ENCODE measurements around the gene RANGRF. TPM values are rescaled to one million over a fixed set of nuclear protein-coding genes. Genes with fewer than 3 reads are reported as not detected.

RANGRF gene
- polyA plus RNA-seq, 6 donors from 2014 or later = 65.8 to 110 (median 79.7) TPM

- no peaks in the 10 kb centered on the region for H3K27me3 Mint-ChIP-seq
- DNase-seq (no peak), ATAC-seq (ENCODE audit: low read depth in 2 of 2) (no peak)
- no peak overlapping the region for H3K4me3 Mint-ChIP-seq
- no peaks in the 10 kb centered on the region for H3K9me3 Mint-ChIP-seq
- H3K27ac Mint-ChIP-seq = no peak overlapping the region
- peaks cover 13 to 23% of the 10 kb centered on the region in 2 donors for H3K36me3 Mint-ChIP-seq
- no peaks in the 10 kb centered on the region for H3K4me1 Mint-ChIP-seq
Observed at GRCh38 chr17:8264320-8264719, 24.1 kb upstream of the RANGRF start.

GRCh38 chr17:8264836-8265542 lies 23.5 kb upstream of the RANGRF start:
- Mint-ChIP-seq H3K9me3 (no peaks in the 10 kb centered on the region), H3K4me3 (no peak overlapping the region), H3K27me3 (no peaks in the 10 kb centered on the region), H3K27ac (peak overlapping the region in 1 of 6 donors; percentile 60), H3K36me3 (peaks cover 13 to 23% of the 10 kb centered on the region in 2 donors), H3K4me1 (no peaks in the 10 kb centered on the region)
- no peak for DNase-seq
- ATAC-seq (ENCODE audit: low read depth in 2 of 2) = no peak

- peak overlapping the region in 1 of 8 donors; percentile 63 for H3K4me3 Mint-ChIP-seq
Observed at GRCh38 chr17:8266648-8267479, 21.6 kb upstream of the RANGRF start.

GRCh38 chr17:8267480-8268147 lies 20.9 kb upstream of the RANGRF start:
- Mint-ChIP-seq H3K27ac (no peak overlapping the region), H3K36me3 (peaks cover 4 to 17% of the 10 kb centered on the region in 2 donors), H3K4me3 (no peak overlapping the region), H3K4me1 (peaks cover 0 to 3% (median 0%) of the 10 kb centered on the region in 3 donors), H3K9me3 (no peaks in the 10 kb centered on the region), H3K27me3 (no peaks in the 10 kb centered on the region)
- DNase-seq = no peak
- ATAC-seq (ENCODE audit: low read depth in 2 of 2) = no peak

More at GRCh38 chr17:8266648-8267479, 21.6 kb upstream of the RANGRF start:
- H3K36me3 Mint-ChIP-seq = peaks cover 8 to 17% of the 10 kb centered on the region in 2 donors
- no peaks in the 10 kb centered on the region for H3K27me3 Mint-ChIP-seq
- H3K9me3 Mint-ChIP-seq = no peaks in the 10 kb centered on the region
- H3K27ac Mint-ChIP-seq = peak overlapping the region in 1 of 6 donors; percentile 69
- ATAC-seq (ENCODE audit: low read depth in 2 of 2) = no peak
- no peak for DNase-seq
- peaks cover 0 to 3% (median 0%) of the 10 kb centered on the region in 3 donors for H3K4me1 Mint-ChIP-seq

- no peaks in the 10 kb centered on the region for H3K9me3 Mint-ChIP-seq
- H3K27ac Mint-ChIP-seq = no peak overlapping the region
Observed at GRCh38 chr17:8268550-8269298, 19.7 kb upstream of the RANGRF start.

GRCh38 chr17:8272421-8272820 lies 16.0 kb upstream of the RANGRF start:
- Mint-ChIP-seq H3K27me3 (no peaks in the 10 kb centered on the region), H3K4me3 (no peak overlapping the region), H3K36me3 (no peaks in the 10 kb centered on the region), H3K9me3 (no peaks in the 10 kb centered on the region), H3K4me1 (peaks cover 0 to 8% (median 0%) of the 10 kb centered on the region in 3 donors), H3K27ac (no peak overlapping the region)
- ATAC-seq (ENCODE audit: low read depth in 2 of 2) (no peak), DNase-seq (no peak)

More at GRCh38 chr17:8268550-8269298, 19.7 kb upstream of the RANGRF start:
- Mint-ChIP-seq H3K4me1 (peaks cover 0 to 3% (median 0%) of the 10 kb centered on the region in 3 donors), H3K36me3 (peaks cover 2 to 10% of the 10 kb centered on the region in 2 donors), H3K4me3 (no peak overlapping the region), H3K27me3 (no peaks in the 10 kb centered on the region)
- DNase-seq (no peak), ATAC-seq (ENCODE audit: low read depth in 2 of 2) (no peak)

- Mint-ChIP-seq H3K4me3 (no peak overlapping the region), H3K9me3 (no peaks in the 10 kb centered on the region), H3K4me1 (peaks cover 0 to 8% (median 0%) of the 10 kb centered on the region in 3 donors), H3K36me3 (no peaks in the 10 kb centered on the region), H3K27me3 (no peaks in the 10 kb centered on the region), H3K27ac (peak overlapping the region in 1 of 6 donors; percentile 19)
- ATAC-seq (ENCODE audit: low read depth in 2 of 2) (no peak), DNase-seq (no peak)
Observed at GRCh38 chr17:8273884-8274444, 14.5 kb upstream of the RANGRF start.

- H3K9me3 Mint-ChIP-seq = no peaks in the 10 kb centered on the region
- ATAC-seq (ENCODE audit: low read depth in 2 of 2) (no peak), DNase-seq (no peak)
- H3K27me3 Mint-ChIP-seq = no peaks in the 10 kb centered on the region
- no peak overlapping the region for H3K4me3 Mint-ChIP-seq
- no peak overlapping the region for H3K27ac Mint-ChIP-seq
- H3K4me1 Mint-ChIP-seq = peaks cover 0 to 8% (median 4%) of the 10 kb centered on the region in 3 donors
- no peaks in the 10 kb centered on the region for H3K36me3 Mint-ChIP-seq
Observed at GRCh38 chr17:8274816-8275215, 13.7 kb upstream of the RANGRF start.

GRCh38 chr17:8275421-8276290 lies 12.8 kb upstream of the RANGRF start:
- H3K36me3 Mint-ChIP-seq = no peaks in the 10 kb centered on the region
- no peak for ATAC-seq (ENCODE audit: low read depth in 2 of 2)
- no peak for DNase-seq
- no peaks in the 10 kb centered on the region for H3K27me3 Mint-ChIP-seq
- H3K27ac Mint-ChIP-seq = peak overlapping the region in 3 of 6 donors; percentile 33 to 73 (median 47)
- H3K4me1 Mint-ChIP-seq = peaks cover 0 to 8% (median 5%) of the 10 kb centered on the region in 3 donors
- peak overlapping the region in 1 of 8 donors; percentile 78 for H3K4me3 Mint-ChIP-seq
- no peaks in the 10 kb centered on the region for H3K9me3 Mint-ChIP-seq

- no peak for ATAC-seq (ENCODE audit: low read depth in 2 of 2)
- H3K27ac Mint-ChIP-seq = peak overlapping the region in 1 of 6 donors; percentile 90
- H3K4me3 Mint-ChIP-seq = no peak overlapping the region
- peaks cover 0 to 5% (median 4%) of the 10 kb centered on the region in 3 donors for H3K4me1 Mint-ChIP-seq
- DNase-seq = no peak
- no peaks in the 10 kb centered on the region for H3K36me3 Mint-ChIP-seq
- no peaks in the 10 kb centered on the region for H3K9me3 Mint-ChIP-seq
- H3K27me3 Mint-ChIP-seq = no peaks in the 10 kb centered on the region
Observed at GRCh38 chr17:8277317-8277716, 11.2 kb upstream of the RANGRF start.

- ATAC-seq (ENCODE audit: low read depth in 2 of 2) (no peak), DNase-seq (no peak)
- Mint-ChIP-seq H3K36me3 (no peaks in the 10 kb centered on the region), H3K9me3 (no peaks in the 10 kb centered on the region), H3K4me3 (no peak overlapping the region), H3K27me3 (no peaks in the 10 kb centered on the region), H3K4me1 (peaks cover 12 to 20% (median 20%) of the 10 kb centered on the region in 3 donors), H3K27ac (peak overlapping the region in 1 of 6 donors; percentile 95)
Observed at GRCh38 chr17:8282345-8282744, 6.1 kb upstream of the RANGRF start.

GRCh38 chr17:8283356-8283755 lies 5.1 kb upstream of the RANGRF start:
- H3K27me3 Mint-ChIP-seq = no peaks in the 10 kb centered on the region
- no peaks in the 10 kb centered on the region for H3K9me3 Mint-ChIP-seq
- H3K36me3 Mint-ChIP-seq = no peaks in the 10 kb centered on the region
- no peak overlapping the region for H3K4me3 Mint-ChIP-seq
- ATAC-seq (ENCODE audit: low read depth in 2 of 2) (no peak), DNase-seq (no peak)
- no peak overlapping the region for H3K27ac Mint-ChIP-seq
- peaks cover 12 to 31% (median 30%) of the 10 kb centered on the region in 3 donors for H3K4me1 Mint-ChIP-seq
